ENCODE measurements around the gene ARPIN.

Gene ARPIN

GRCh38 chr15:89852342-89852995 lies 60.3 kb downstream of the ARPIN start:
- CTCF ChIA-PET: no interaction called here
- TF ChIP-seq ELF4 (IDR thresholded peaks at IDR 0.05) (no peak), HDGF (IDR thresholded peaks at IDR 0.05; ENCODE audit: borderline replicate concordance) (no peak), SUZ12 (IDR thresholded peaks at IDR 0.05) (no peak), NFRKB (IDR thresholded peaks at IDR 0.05) (no peak), SP1 (IDR thresholded peaks at IDR 0.05) (no peak), TARDBP (IDR thresholded peaks at IDR 0.05) (no peak), FOXM1 (IDR thresholded peaks at IDR 0.05; ENCODE audit: borderline replicate concordance) (no peak), LEF1 (IDR thresholded peaks at IDR 0.05; ENCODE audit: borderline replicate concordance) (no peak), L3MBTL2 (conservative IDR thresholded peaks at IDR 0.05) (no peak), FOXK2 (IDR thresholded peaks at IDR 0.05) (no peak), FOXA1 (IDR thresholded peaks at IDR 0.05) (no peak), ARNT (IDR thresholded peaks at IDR 0.05) (no peak), PKNOX1 (IDR thresholded peaks at IDR 0.05) (no peak), ZNF384 (IDR thresholded peaks at IDR 0.05) (no peak), CTBP1 (IDR thresholded peaks at IDR 0.05; ENCODE audit: borderline replicate concordance) (no peak), BHLHE40 (IDR thresholded peaks at IDR 0.05; ENCODE audit: borderline replicate concordance) (no peak)
- POLR2A ChIA-PET: no interaction called here
- no peak for DNase-seq (ENCODE audit: extremely low spot score)

GRCh38 chr15:89851673-89852341 lies 60.9 kb downstream of the ARPIN start:
- no peak for TF ChIP-seq TARDBP (IDR thresholded peaks at IDR 0.05)
- no peak for TF ChIP-seq PKNOX1 (IDR thresholded peaks at IDR 0.05)
- no peak for TF ChIP-seq ELF4 (IDR thresholded peaks at IDR 0.05)
- TF ChIP-seq FOXK2 (IDR thresholded peaks at IDR 0.05): no peak
- TF ChIP-seq ARNT (IDR thresholded peaks at IDR 0.05): no peak
- TF ChIP-seq NFRKB (IDR thresholded peaks at IDR 0.05): no peak
- no peak for TF ChIP-seq HDGF (IDR thresholded peaks at IDR 0.05; ENCODE audit: borderline replicate concordance)
- TF ChIP-seq LEF1 (IDR thresholded peaks at IDR 0.05; ENCODE audit: borderline replicate concordance): no peak
- no peak for TF ChIP-seq CTBP1 (IDR thresholded peaks at IDR 0.05; ENCODE audit: borderline replicate concordance)
- no peak for TF ChIP-seq SUZ12 (IDR thresholded peaks at IDR 0.05)
- TF ChIP-seq FOXM1 (IDR thresholded peaks at IDR 0.05; ENCODE audit: borderline replicate concordance): no peak
- TF ChIP-seq ZNF384 (IDR thresholded peaks at IDR 0.05): no peak
- no peak for TF ChIP-seq SP1 (IDR thresholded peaks at IDR 0.05)
- no peak for TF ChIP-seq BHLHE40 (IDR thresholded peaks at IDR 0.05; ENCODE audit: borderline replicate concordance)
- CTCF ChIA-PET: no interaction called here
- no peak for DNase-seq (ENCODE audit: extremely low spot score)
- POLR2A ChIA-PET: no interaction called here

GRCh38 chr15:89848970-89849292 lies 63.8 kb downstream of the ARPIN start:
- ChIA-PET CTCF (no interaction called here), POLR2A (no interaction called here)
- no peak for DNase-seq (ENCODE audit: extremely low spot score)
- TF ChIP-seq TARDBP (IDR thresholded peaks at IDR 0.05) (no peak), NFRKB (IDR thresholded peaks at IDR 0.05) (no peak), SP1 (IDR thresholded peaks at IDR 0.05) (no peak), CTBP1 (IDR thresholded peaks at IDR 0.05; ENCODE audit: borderline replicate concordance) (no peak), L3MBTL2 (conservative IDR thresholded peaks at IDR 0.05) (no peak), ZNF384 (IDR thresholded peaks at IDR 0.05) (no peak), FOXM1 (IDR thresholded peaks at IDR 0.05; ENCODE audit: borderline replicate concordance) (no peak)

- ChIA-PET CTCF (interaction anchor here (1.1 kb wide), 1 partner anchor 28 kb away, joined by 3 read pairs; no protein-coding TSS in a partner anchor), POLR2A (no interaction called here)
- TF ChIP-seq NFRKB (IDR thresholded peaks at IDR 0.05) (no peak), HDGF (IDR thresholded peaks at IDR 0.05; ENCODE audit: borderline replicate concordance) (no peak), L3MBTL2 (conservative IDR thresholded peaks at IDR 0.05) (no peak), LEF1 (IDR thresholded peaks at IDR 0.05; ENCODE audit: borderline replicate concordance) (no peak), ELF4 (IDR thresholded peaks at IDR 0.05) (no peak), PKNOX1 (IDR thresholded peaks at IDR 0.05) (no peak), FOXK2 (IDR thresholded peaks at IDR 0.05) (no peak), ZNF384 (IDR thresholded peaks at IDR 0.05) (no peak), BHLHE40 (IDR thresholded peaks at IDR 0.05; ENCODE audit: borderline replicate concordance) (no peak), TARDBP (IDR thresholded peaks at IDR 0.05) (no peak), ARNT (IDR thresholded peaks at IDR 0.05) (no peak), FOXA1 (IDR thresholded peaks at IDR 0.05) (no peak), SUZ12 (IDR thresholded peaks at IDR 0.05) (no peak), SP1 (IDR thresholded peaks at IDR 0.05) (no peak), CTBP1 (IDR thresholded peaks at IDR 0.05; ENCODE audit: borderline replicate concordance) (no peak), FOXM1 (IDR thresholded peaks at IDR 0.05; ENCODE audit: borderline replicate concordance) (no peak)
- DNase-seq (ENCODE audit: extremely low spot score): no peak
Measured at GRCh38 chr15:89847101-89847500, 65.7 kb downstream of the ARPIN start.

GRCh38 chr15:89845305-89845893 lies 67.4 kb downstream of the ARPIN start:
- no peak for TF ChIP-seq FOXA1 (IDR thresholded peaks at IDR 0.05)
- no peak for TF ChIP-seq NFRKB (IDR thresholded peaks at IDR 0.05)
- no peak for TF ChIP-seq L3MBTL2 (conservative IDR thresholded peaks at IDR 0.05)
- POLR2A ChIA-PET: no interaction called here
- CTCF ChIA-PET: interaction anchor here (0.9 to 1.3 kb wide), 2 partner anchors 30 to 84 kb away, joined by 3 read pairs; no protein-coding TSS in a partner anchor
- no peak for DNase-seq (ENCODE audit: extremely low spot score)
